C4-2B (cell line): ENCODE results near the gene TAS2R40.

Source experiments
- ZFX ChIP-seq: fragments of 450-650 bp; IDR thresholded peaks from 2 replicates; pipeline ENCODE4 v1.6.1; 2017
- TF ChIP-seq, protein P1 (sequence below): fragments of 450-650 bp; conservative IDR thresholded peaks from 2 replicates; pipeline ENCODE4 v1.5.1; 2017; ENCODE audit warnings: mild to moderate bottlenecking

DNA sequence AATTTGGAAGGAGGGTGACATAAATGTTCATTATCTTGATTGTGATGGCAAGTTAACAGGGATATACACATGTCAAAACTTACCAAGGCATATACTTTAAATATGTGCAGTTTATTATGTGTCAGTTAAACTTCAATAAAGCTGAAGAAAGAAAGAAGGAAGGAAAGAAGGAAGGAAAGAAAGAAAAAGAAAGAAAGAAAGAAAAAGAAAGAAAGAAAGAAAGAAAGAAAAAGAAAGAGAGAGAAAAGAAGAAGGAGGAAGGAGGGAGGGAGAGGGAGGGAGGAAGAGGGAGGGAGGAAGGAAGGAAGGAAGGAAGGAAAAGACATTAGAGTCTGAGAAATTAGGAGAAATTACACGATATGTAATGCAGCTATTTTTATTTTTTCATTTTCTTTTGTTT lies 25.5 kb downstream of the TAS2R40 start:
- TF ChIP-seq, protein P1, sequence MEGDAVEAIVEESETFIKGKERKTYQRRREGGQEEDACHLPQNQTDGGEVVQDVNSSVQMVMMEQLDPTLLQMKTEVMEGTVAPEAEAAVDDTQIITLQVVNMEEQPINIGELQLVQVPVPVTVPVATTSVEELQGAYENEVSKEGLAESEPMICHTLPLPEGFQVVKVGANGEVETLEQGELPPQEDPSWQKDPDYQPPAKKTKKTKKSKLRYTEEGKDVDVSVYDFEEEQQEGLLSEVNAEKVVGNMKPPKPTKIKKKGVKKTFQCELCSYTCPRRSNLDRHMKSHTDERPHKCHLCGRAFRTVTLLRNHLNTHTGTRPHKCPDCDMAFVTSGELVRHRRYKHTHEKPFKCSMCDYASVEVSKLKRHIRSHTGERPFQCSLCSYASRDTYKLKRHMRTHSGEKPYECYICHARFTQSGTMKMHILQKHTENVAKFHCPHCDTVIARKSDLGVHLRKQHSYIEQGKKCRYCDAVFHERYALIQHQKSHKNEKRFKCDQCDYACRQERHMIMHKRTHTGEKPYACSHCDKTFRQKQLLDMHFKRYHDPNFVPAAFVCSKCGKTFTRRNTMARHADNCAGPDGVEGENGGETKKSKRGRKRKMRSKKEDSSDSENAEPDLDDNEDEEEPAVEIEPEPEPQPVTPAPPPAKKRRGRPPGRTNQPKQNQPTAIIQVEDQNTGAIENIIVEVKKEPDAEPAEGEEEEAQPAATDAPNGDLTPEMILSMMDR, result no peak
- TF ChIP-seq ZFX, result no peak
